Cardiac muscle cell (in vitro differentiated cells and primary cell): ENCODE measurements around the gene ITGAX. TPM values are rescaled to one million over a fixed set of nuclear protein-coding genes. Genes with fewer than 3 reads are reported as not detected.

Experiments
- DNase-seq, 2 donors: peaks; one replicate each; pipeline versions ENCODE4 v3.0.0 to v3.0.0-alpha.2; 2010 to 2017; ENCODE audit warnings: low read depth in 1 of 2, low spot score in 1 of 2
- H3K27ac ChIP-seq: fragments of 200-600 bp; sonication (generic); 2 replicates; pipeline ENCODE4 v1.5.1; 2016
- H3K27me3 ChIP-seq: fragments of 200-600 bp; sonication (generic); 2 replicates; pipeline ENCODE4 v1.6.0; 2016; ENCODE audit warnings: control low read depth
- H3K36me3 ChIP-seq: fragments of 200-600 bp; sonication (generic); 2 replicates; pipeline ENCODE4 v1.5.1; 2016; ENCODE audit warnings: control low read depth
- H3K4me1 ChIP-seq: fragments of 200-600 bp; sonication (generic); 2 replicates; pipeline ENCODE4 v1.8.1; 2017; ENCODE audit warnings: low read depth, mild to moderate bottlenecking, mixed run types
- H3K4me3 ChIP-seq: fragments of 200-600 bp; sonication (generic); 2 replicates; pipeline ENCODE4 v1.5.1; 2016; ENCODE audit warnings: mild to moderate bottlenecking
- H3K9me3 ChIP-seq: fragments of 200-600 bp; sonication (generic); 2 replicates; pipeline ENCODE4 v1.5.1; 2017; ENCODE audit warnings: low read depth, mild to moderate bottlenecking, control low read depth
- CTCF ChIP-seq: IDR thresholded peaks from 2 replicates; pipeline ENCODE4 v1.5.1; 2012; ENCODE audit warnings: low read depth, mild to moderate bottlenecking, low read length
- polyA plus RNA-seq: library from polyadenylated mRNA; unstranded; fragments of >200 nt; fragmentation: Nextera tagmentation; extraction: Ambion mirVana; gene quantifications from 2 replicates; pipeline ENCODE4 v1.2.1, GENCODE V29; 2016
- total RNA-seq: library from RNA; depleted of rRNA; stranded (reverse); fragments of >200 nt; gene quantifications from 2 replicates; pipeline ENCODE4 v1.2.3, GENCODE V29; 2016

Gene ITGAX
- total and polyA plus RNA-seq, 2 experiments from 2014 or later: 0.69 TPM; not detected in 1

GRCh38 chr16:31360251-31360650 lies 5.3 kb downstream of the ITGAX start:
- H3K9me3 ChIP-seq: no peaks in the 10 kb centered on the region
- no peaks in the 10 kb centered on the region for H3K36me3 ChIP-seq
- peaks cover 11% of the 10 kb centered on the region for H3K4me1 ChIP-seq
- no peaks in the 10 kb centered on the region for H3K27me3 ChIP-seq
- H3K27ac ChIP-seq: no peak overlapping the region
- no peak overlapping the region for H3K4me3 ChIP-seq
- no peak for TF ChIP-seq CTCF
- no peak for DNase-seq

DNA sequence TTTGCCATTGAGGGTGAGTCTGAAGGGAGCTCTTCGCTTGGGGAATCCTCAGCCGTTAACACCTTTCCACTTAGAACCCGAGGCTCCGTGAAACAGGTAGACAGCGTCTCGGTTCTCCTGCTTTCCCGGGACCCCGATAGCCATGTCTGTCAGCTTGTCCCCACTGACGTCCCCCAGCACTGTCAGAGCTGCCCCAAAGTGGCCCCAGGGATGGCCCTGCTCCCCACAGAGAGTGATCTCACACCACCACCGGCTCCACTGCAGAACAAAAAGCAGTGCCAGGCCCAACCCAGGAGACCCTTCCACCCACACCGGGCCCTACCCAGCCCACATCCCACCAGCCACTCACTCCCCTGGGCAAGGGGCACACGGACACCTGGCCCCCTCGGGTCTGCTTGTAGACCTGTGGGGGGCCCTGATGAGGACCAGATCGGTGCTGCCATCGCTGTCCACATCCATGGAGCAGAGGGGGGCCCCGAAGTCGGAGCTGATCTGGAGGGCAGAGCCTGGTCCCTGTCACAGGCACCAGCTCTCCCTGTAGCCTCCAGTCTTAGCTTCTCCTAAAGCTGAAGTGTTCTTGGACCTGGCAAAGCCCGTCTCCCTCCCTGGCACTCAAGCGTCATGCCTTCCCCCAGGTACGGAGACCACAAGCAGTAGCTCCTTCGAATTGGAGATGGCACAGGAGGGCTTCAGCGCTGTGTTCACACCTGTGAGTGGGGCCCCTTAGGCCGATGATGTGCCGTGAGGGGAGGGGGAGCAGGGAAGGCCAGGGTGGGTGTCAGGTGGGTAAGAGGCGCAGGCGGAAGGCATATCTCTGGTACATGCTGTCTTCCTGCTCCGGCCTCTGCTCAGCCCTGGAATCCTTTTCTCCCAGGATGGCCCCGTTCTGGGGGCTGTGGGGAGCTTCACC lies 6.5 kb downstream of the ITGAX start:
- Histone ChIP-seq H3K9me3 (no peaks in the 10 kb centered on the region), H3K27ac (no peak overlapping the region), H3K4me3 (no peak overlapping the region), H3K27me3 (no peaks in the 10 kb centered on the region), H3K36me3 (no peaks in the 10 kb centered on the region), H3K4me1 (peaks cover 11% of the 10 kb centered on the region)
- TF ChIP-seq CTCF: no peak
- no peak for DNase-seq

GRCh38 chr16:31362476-31363405 lies 7.8 kb downstream of the ITGAX start:
- peaks cover 3% of the 10 kb centered on the region for H3K4me1 ChIP-seq
- no peak overlapping the region for H3K4me3 ChIP-seq
- DNase-seq: no peak
- H3K36me3 ChIP-seq: no peaks in the 10 kb centered on the region
- no peaks in the 10 kb centered on the region for H3K27me3 ChIP-seq
- H3K27ac ChIP-seq: no peak overlapping the region
- H3K9me3 ChIP-seq: no peaks in the 10 kb centered on the region
- no peak for TF ChIP-seq CTCF

DNA sequence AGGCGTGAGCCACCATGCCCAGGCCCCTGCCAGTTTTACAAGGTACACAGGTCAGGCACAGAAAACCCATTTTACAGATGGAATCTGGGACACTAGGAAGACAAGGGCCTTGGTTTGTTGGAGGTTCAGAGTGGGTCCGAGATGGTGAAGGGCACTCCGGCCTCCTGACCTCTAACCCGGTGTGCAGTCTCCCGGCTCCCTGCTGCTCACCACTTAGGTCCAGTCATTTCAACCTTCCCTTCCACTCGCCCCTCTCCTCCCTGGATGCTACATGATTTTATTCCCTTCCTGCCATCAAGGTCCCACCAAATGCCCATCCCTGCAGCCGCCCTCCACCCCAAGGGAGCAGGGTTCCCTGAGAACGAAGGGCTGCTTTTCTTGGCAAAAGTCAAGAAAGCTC lies 8.7 kb downstream of the ITGAX start:
- DNase-seq: no peak
- no peaks in the 10 kb centered on the region for H3K9me3 ChIP-seq
- H3K4me1 ChIP-seq: no peaks in the 10 kb centered on the region
- H3K27ac ChIP-seq: no peak overlapping the region
- no peak for TF ChIP-seq CTCF
- H3K27me3 ChIP-seq: no peaks in the 10 kb centered on the region
- H3K4me3 ChIP-seq: no peak overlapping the region
- no peaks in the 10 kb centered on the region for H3K36me3 ChIP-seq

DNA sequence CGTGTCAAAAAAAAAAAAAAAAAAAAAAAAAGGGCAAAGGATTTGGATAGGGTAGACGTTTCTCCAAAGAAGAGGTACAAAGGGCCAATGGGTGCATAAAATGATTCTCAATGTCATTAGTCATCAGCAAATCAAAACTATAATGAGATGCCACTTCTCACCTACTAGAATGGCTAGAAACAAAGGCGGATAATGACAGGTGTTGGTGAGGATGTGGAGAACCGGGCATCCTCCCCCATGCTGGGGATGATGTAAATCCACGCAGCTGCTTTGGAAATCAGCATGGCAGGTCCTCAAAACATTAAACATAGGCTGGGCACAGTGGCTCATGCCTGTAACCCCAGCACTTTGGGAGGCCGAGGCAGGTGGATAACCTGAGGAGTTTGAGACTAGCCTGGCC lies 9.4 kb downstream of the ITGAX start:
- H3K4me1 ChIP-seq: no peaks in the 10 kb centered on the region
- no peak overlapping the region for H3K4me3 ChIP-seq
- no peaks in the 10 kb centered on the region for H3K27me3 ChIP-seq
- H3K27ac ChIP-seq: no peak overlapping the region
- no peak for DNase-seq
- H3K9me3 ChIP-seq: no peaks in the 10 kb centered on the region
- no peaks in the 10 kb centered on the region for H3K36me3 ChIP-seq
- no peak for TF ChIP-seq CTCF
